Esophagus (tissue), 2 donors: Measurements from ENCODE around the gene AP5Z1. TPM values are rescaled to one million over a fixed set of nuclear protein-coding genes. Genes with fewer than 3 reads are reported as not detected.

Experiments used
- H3K27ac ChIP-seq, 2 donors: one replicate each; pipeline ENCODE4 v1.5.1; 2013; ENCODE audit warnings: low read depth in 2 of 2, mild to moderate bottlenecking in 2 of 2, inconsistent platforms in 1 of 2, low read length in 1 of 2, moderate library complexity in 1 of 2
- H3K27me3 ChIP-seq, 2 donors: one replicate each; pipeline ENCODE4 v1.6.1; 2013; ENCODE audit warnings: low read length in 2 of 2, control low read depth in 1 of 2, mild to moderate bottlenecking in 1 of 2; ENCODE audit not compliant: insufficient read depth in 2 of 2, control insufficient read depth in 1 of 2
- H3K36me3 ChIP-seq, 2 donors: one replicate each; pipeline ENCODE4 v1.6.1; 2013; ENCODE audit warnings: low read length in 1 of 2; ENCODE audit not compliant: control insufficient read depth in 2 of 2, insufficient read depth in 2 of 2
- H3K4me1 ChIP-seq, 2 donors: one replicate each; pipeline ENCODE4 v1.6.1; 2013; ENCODE audit warnings: low read length in 1 of 2; ENCODE audit not compliant: control insufficient read depth in 2 of 2, insufficient read depth in 2 of 2
- H3K4me3 ChIP-seq, 2 donors: one replicate each; pipeline ENCODE4 v1.5.1; 2013; ENCODE audit warnings: low read length in 2 of 2, mild to moderate bottlenecking in 2 of 2, low read depth in 1 of 2, moderate library complexity in 1 of 2
- H3K9me3 ChIP-seq, 2 donors: one replicate each; pipeline ENCODE4 v1.6.1; 2013; ENCODE audit warnings: mild to moderate bottlenecking in 2 of 2, low read depth in 1 of 2, low read length in 1 of 2, moderate library complexity in 1 of 2; ENCODE audit not compliant: control insufficient read depth in 2 of 2, insufficient read depth in 1 of 2
- WGBS, 2 donors: extraction: QIAGEN DNeasy Blood & Tissue Kit; methylation state at CpG; one replicate each; pipeline ENCODE4 v1.1.7; 2013; 5-methylcytosine and 5-hydroxymethylcytosine counted together
- polyA plus RNA-seq, 2 donors: library from polyadenylated mRNA; stranded (reverse); fragments of 200-250 nt; gene quantifications; one replicate each; pipeline ENCODE4 v1.2.3, GENCODE V29; 2013
- donor health status: healthy with polysubstance abuse.
- donor health status: Bipolar disorder and iron deficiency.

AP5Z1 gene
- polyA plus RNA-seq, 2 donors, result 22.1 to 34.5 TPM

- Histone ChIP-seq H3K4me1 (no peaks in the 10 kb centered on the region), H3K4me3 (no peak overlapping the region), H3K27ac (no peak overlapping the region), H3K27me3 (no peaks in the 10 kb centered on the region), H3K36me3 (no peaks in the 10 kb centered on the region), H3K9me3 (no peaks in the 10 kb centered on the region)
- 82 to 84% methylated on average over 29 to 36 of the region's 36 CpGs for whole genome bisulfite sequencing, 2 donors
Measured at GRCh38 chr7:4833691-4834600, 58.5 kb downstream of the AP5Z1 start.

GRCh38 chr7:4834601-4835397 lies 59.4 kb downstream of the AP5Z1 start:
- no peaks in the 10 kb centered on the region for H3K27me3 ChIP-seq
- H3K36me3 ChIP-seq, result no peaks in the 10 kb centered on the region
- H3K27ac ChIP-seq, result no peak overlapping the region
- no peak overlapping the region for H3K4me3 ChIP-seq
- WGBS, 2 donors, result 94 to 95% methylated on average over 44 to 60 of the region's 60 CpGs
- H3K9me3 ChIP-seq, result no peaks in the 10 kb centered on the region
- no peaks in the 10 kb centered on the region for H3K4me1 ChIP-seq

- H3K27ac ChIP-seq, result no peak overlapping the region
- 88 to 91% methylated on average over 28 of the region's 28 CpGs for WGBS, 2 donors
Measured at GRCh38 chr7:4835398-4836205, 60.2 kb downstream of the AP5Z1 start.

GRCh38 chr7:4836206-4836661 lies 60.8 kb downstream of the AP5Z1 start:
- 93 to 94% methylated on average over 30 of the region's 30 CpGs for WGBS, 2 donors

More at GRCh38 chr7:4835398-4836205, 60.2 kb downstream of the AP5Z1 start:
- no peaks in the 10 kb centered on the region for H3K4me1 ChIP-seq
- H3K9me3 ChIP-seq, result no peaks in the 10 kb centered on the region
- no peaks in the 10 kb centered on the region for H3K27me3 ChIP-seq
- H3K36me3 ChIP-seq, result no peaks in the 10 kb centered on the region
- H3K4me3 ChIP-seq, result no peak overlapping the region

GRCh38 chr7:4837041-4837802 lies 61.8 kb downstream of the AP5Z1 start:
- Histone ChIP-seq H3K9me3 (no peaks in the 10 kb centered on the region), H3K4me1 (no peaks in the 10 kb centered on the region), H3K27ac (no peak overlapping the region), H3K36me3 (no peaks in the 10 kb centered on the region), H3K27me3 (no peaks in the 10 kb centered on the region), H3K4me3 (no peak overlapping the region)
- WGBS, 2 donors, result 65 to 70% methylated on average over 22 of the region's 22 CpGs

More at GRCh38 chr7:4836206-4836661, 60.8 kb downstream of the AP5Z1 start:
- Histone ChIP-seq H3K4me3 (no peak overlapping the region), H3K27ac (no peak overlapping the region), H3K9me3 (no peaks in the 10 kb centered on the region), H3K36me3 (no peaks in the 10 kb centered on the region), H3K27me3 (no peaks in the 10 kb centered on the region), H3K4me1 (no peaks in the 10 kb centered on the region)

GRCh38 chr7:4837803-4838625 lies 62.6 kb downstream of the AP5Z1 start:
- no peaks in the 10 kb centered on the region for H3K27me3 ChIP-seq
- H3K4me1 ChIP-seq, result no peaks in the 10 kb centered on the region
- H3K27ac ChIP-seq, result no peak overlapping the region
- H3K36me3 ChIP-seq, result no peaks in the 10 kb centered on the region
- WGBS, 2 donors, result 63 to 64% methylated on average over 30 of the region's 30 CpGs
- no peaks in the 10 kb centered on the region for H3K9me3 ChIP-seq
- no peak overlapping the region for H3K4me3 ChIP-seq

- no peaks in the 10 kb centered on the region for H3K36me3 ChIP-seq
- H3K4me3 ChIP-seq, result no peak overlapping the region
- no peaks in the 10 kb centered on the region for H3K9me3 ChIP-seq
- WGBS, 2 donors, result 91 to 92% methylated on average over 20 to 21 of the region's 21 CpGs
- H3K27ac ChIP-seq, result no peak overlapping the region
- no peaks in the 10 kb centered on the region for H3K4me1 ChIP-seq
- no peaks in the 10 kb centered on the region for H3K27me3 ChIP-seq
Measured at GRCh38 chr7:4838626-4839334, 63.4 kb downstream of the AP5Z1 start.

- WGBS, 2 donors, result 78 to 82% methylated on average over 16 of the region's 16 CpGs
- H3K27ac ChIP-seq, result no peak overlapping the region
- H3K27me3 ChIP-seq, result no peaks in the 10 kb centered on the region
- H3K4me3 ChIP-seq, result no peak overlapping the region
- H3K9me3 ChIP-seq, result no peaks in the 10 kb centered on the region
- H3K36me3 ChIP-seq, result no peaks in the 10 kb centered on the region
- no peaks in the 10 kb centered on the region for H3K4me1 ChIP-seq
Measured at GRCh38 chr7:4840079-4840501, 64.7 kb downstream of the AP5Z1 start.
